ENCODE measurements around the gene C4orf50.

Gene C4orf50

GRCh38 chr4:6044276-6044675 is 26.0 kb upstream of the C4orf50 start:
- no peak for TF ChIP-seq CTCF (IDR thresholded peaks at IDR 0.05)
- H3K4me3 ChIP-seq = no peak overlapping the region
- no peaks in the 10 kb centered on the region for H3K9me3 ChIP-seq
- intact Hi-C loops (cut with DNase I; ENCODE audit: low total_unique reads) = no loop called here
- no peaks in the 10 kb centered on the region for H3K4me1 ChIP-seq
- no peak overlapping the region for H3K27ac ChIP-seq
- DNase-seq = no peak
- peaks cover 0 to 33% of the 10 kb centered on the region in 2 donors for H3K27me3 ChIP-seq
- no peaks in the 10 kb centered on the region for H3K36me3 ChIP-seq

DNA sequence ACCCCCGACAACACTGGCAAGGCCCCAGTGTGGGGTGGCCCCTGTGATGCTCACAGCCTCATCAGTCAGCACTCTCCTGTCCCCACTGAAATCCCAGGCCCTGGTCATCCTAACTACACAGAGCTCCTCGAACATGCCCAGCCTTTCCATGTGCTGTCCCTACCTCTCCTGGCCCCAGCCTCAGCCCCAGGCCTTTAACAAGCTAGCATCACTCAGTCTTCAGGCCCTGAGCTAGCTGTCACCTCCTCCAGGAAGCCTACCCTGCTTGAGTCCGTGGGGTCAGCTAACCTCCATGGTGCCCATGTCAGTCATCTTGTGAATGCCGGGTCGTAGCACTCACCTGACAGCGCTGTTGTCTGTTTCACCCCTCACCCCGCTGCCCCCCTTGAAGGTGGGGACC is 25.6 kb upstream of the C4orf50 start:
- Histone ChIP-seq H3K4me1 (no peaks in the 10 kb centered on the region), H3K27me3 (peaks cover 0 to 33% of the 10 kb centered on the region in 2 donors), H3K27ac (no peak overlapping the region), H3K4me3 (no peak overlapping the region), H3K9me3 (no peaks in the 10 kb centered on the region), H3K36me3 (no peaks in the 10 kb centered on the region)
- no peak for DNase-seq
- intact Hi-C loops (cut with DNase I; ENCODE audit: low total_unique reads) = no loop called here
- TF ChIP-seq CTCF (IDR thresholded peaks at IDR 0.05) = no peak

DNA sequence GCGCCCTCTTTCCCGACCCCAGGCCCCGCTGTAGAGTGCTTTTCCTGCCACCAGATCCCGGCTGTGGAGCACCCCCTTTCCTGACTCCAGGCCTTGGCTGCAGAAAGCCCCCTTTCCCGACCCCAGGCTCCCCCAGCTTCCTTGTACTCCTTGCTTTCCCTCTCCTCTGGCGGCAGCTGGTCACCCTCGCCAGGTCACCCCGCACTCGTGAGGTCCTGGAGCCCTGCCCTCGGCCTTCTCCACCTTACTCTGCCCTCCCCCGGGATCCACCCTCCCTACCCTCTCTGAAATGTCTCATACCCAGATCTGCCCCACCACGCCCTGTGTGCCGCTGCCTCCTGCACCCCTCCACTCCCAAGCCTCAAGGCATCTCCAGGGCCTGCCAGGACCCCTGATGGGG is 25.0 kb upstream of the C4orf50 start:
- Histone ChIP-seq H3K9me3 (no peaks in the 10 kb centered on the region), H3K4me3 (no peak overlapping the region), H3K4me1 (no peaks in the 10 kb centered on the region), H3K36me3 (no peaks in the 10 kb centered on the region), H3K27ac (no peak overlapping the region), H3K27me3 (peaks cover 0 to 35% of the 10 kb centered on the region in 2 donors)
- DNase-seq = no peak
- TF ChIP-seq CTCF (IDR thresholded peaks at IDR 0.05) = no peak
- intact Hi-C loops (cut with DNase I; ENCODE audit: low total_unique reads) = no loop called here

GRCh38 chr4:6042293-6043063 is 24.2 kb upstream of the C4orf50 start:
- intact Hi-C loops (cut with DNase I; ENCODE audit: low total_unique reads) = no loop called here
- Histone ChIP-seq H3K27me3 (peaks cover 0 to 35% of the 10 kb centered on the region in 2 donors), H3K36me3 (no peaks in the 10 kb centered on the region), H3K27ac (no peak overlapping the region), H3K9me3 (no peaks in the 10 kb centered on the region), H3K4me3 (no peak overlapping the region), H3K4me1 (no peaks in the 10 kb centered on the region)
- no peak for DNase-seq
- no peak for TF ChIP-seq CTCF (IDR thresholded peaks at IDR 0.05)

DNA sequence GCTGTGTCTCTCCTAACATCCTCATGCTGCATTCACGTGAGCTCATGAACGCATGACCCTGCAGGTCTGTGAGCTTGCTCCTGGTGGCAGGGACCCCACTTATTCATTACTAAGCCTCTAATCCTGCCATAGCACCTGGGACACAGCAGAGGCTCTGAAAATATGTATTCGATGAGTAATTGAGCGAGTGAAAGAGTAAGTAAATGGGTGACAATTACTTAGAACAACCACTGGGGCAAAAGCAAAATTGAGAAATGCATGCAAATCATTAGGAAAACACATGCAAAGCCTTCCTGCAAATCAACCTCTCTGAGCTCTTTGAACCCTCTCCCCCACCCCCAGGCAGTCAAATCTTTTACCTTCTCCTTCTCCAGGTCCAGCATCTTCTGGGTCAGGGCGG is 23.6 kb upstream of the C4orf50 start:
- no peak for DNase-seq
- TF ChIP-seq CTCF (IDR thresholded peaks at IDR 0.05) = no peak
- intact Hi-C loops (cut with DNase I; ENCODE audit: low total_unique reads) = no loop called here

More for the DNA sequence above, 23.6 kb upstream of the C4orf50 start:
- Histone ChIP-seq H3K27me3 (peaks cover 0 to 35% of the 10 kb centered on the region in 2 donors), H3K4me1 (no peaks in the 10 kb centered on the region), H3K4me3 (no peak overlapping the region), H3K36me3 (no peaks in the 10 kb centered on the region), H3K27ac (no peak overlapping the region), H3K9me3 (no peaks in the 10 kb centered on the region)
